ENCODE data around the gene ATG10.
"Not testable (repeated sequence)": the region's sequence is repeated elsewhere in the genome, so short reads cannot be mapped to it uniquely, and the experiment has no call there.

The ATG10 gene

GRCh38 chr5:81995407-81995806 lies 23.6 kb downstream of the ATG10 start:
- TF ChIP-seq FOXK2 (IDR thresholded peaks at IDR 0.05) (no peak), ZNF384 (IDR thresholded peaks at IDR 0.05) (no peak), ELF4 (IDR thresholded peaks at IDR 0.05) (no peak), CTBP1 (IDR thresholded peaks at IDR 0.05; ENCODE audit: borderline replicate concordance) (no peak), ARNT (IDR thresholded peaks at IDR 0.05) (no peak), SUZ12 (IDR thresholded peaks at IDR 0.05) (no peak), SP1 (IDR thresholded peaks at IDR 0.05) (no peak), LEF1 (IDR thresholded peaks at IDR 0.05; ENCODE audit: borderline replicate concordance) (no peak), FOXA1 (IDR thresholded peaks at IDR 0.05) (no peak), PKNOX1 (IDR thresholded peaks at IDR 0.05) (no peak), TARDBP (IDR thresholded peaks at IDR 0.05) (no peak), HDGF (IDR thresholded peaks at IDR 0.05; ENCODE audit: borderline replicate concordance) (no peak), FOXM1 (IDR thresholded peaks at IDR 0.05; ENCODE audit: borderline replicate concordance) (no peak)
- POLR2A ChIA-PET = no interaction called here
- DNase-seq (ENCODE audit: extremely low spot score) = no peak
- CTCF ChIA-PET = no interaction called here

- CTCF ChIA-PET = interaction anchor here (0.6 to 1.1 kb wide), 2 partner anchors 25 to 103 kb away, joined by 3 to 7 read pairs; no protein-coding TSS in a partner anchor
- POLR2A ChIA-PET = no interaction called here
- DNase-seq (ENCODE audit: extremely low spot score) = no peak
- no peak for TF ChIP-seq ARNT (IDR thresholded peaks at IDR 0.05)
- no peak for TF ChIP-seq FOXA1 (IDR thresholded peaks at IDR 0.05)
- TF ChIP-seq ZNF384 (IDR thresholded peaks at IDR 0.05) = no peak
- no peak for TF ChIP-seq L3MBTL2 (conservative IDR thresholded peaks at IDR 0.05)
- TF ChIP-seq NFRKB (IDR thresholded peaks at IDR 0.05) = no peak
These were observed 32.7 kb downstream of the ATG10 start for GRCh38 chr5:82004511-82004910.

- POLR2A ChIA-PET; DNase-seq (ENCODE audit: extremely low spot score); CTCF ChIA-PET: not testable (repeated sequence)
These were observed 38.0 kb downstream of the ATG10 start for GRCh38 chr5:82009869-82010268.

GRCh38 chr5:82010696-82011095 lies 38.9 kb downstream of the ATG10 start:
- ChIA-PET POLR2A (interaction anchor here (1.0 kb wide), 1 partner anchor 40 kb away, joined by 3 read pairs; no protein-coding TSS in a partner anchor), CTCF (no interaction called here)
- no peak for TF ChIP-seq HDGF (IDR thresholded peaks at IDR 0.05; ENCODE audit: borderline replicate concordance)
- no peak for TF ChIP-seq BHLHE40 (IDR thresholded peaks at IDR 0.05; ENCODE audit: borderline replicate concordance)
- TF ChIP-seq LEF1 (IDR thresholded peaks at IDR 0.05; ENCODE audit: borderline replicate concordance) = no peak
- no peak for TF ChIP-seq SP1 (IDR thresholded peaks at IDR 0.05)
- TF ChIP-seq SUZ12 (IDR thresholded peaks at IDR 0.05) = no peak
- TF ChIP-seq FOXK2 (IDR thresholded peaks at IDR 0.05) = no peak
- TF ChIP-seq CTBP1 (IDR thresholded peaks at IDR 0.05; ENCODE audit: borderline replicate concordance) = no peak
- TF ChIP-seq ARNT (IDR thresholded peaks at IDR 0.05) = no peak
- no peak for TF ChIP-seq L3MBTL2 (conservative IDR thresholded peaks at IDR 0.05)
- no peak for TF ChIP-seq FOXA1 (IDR thresholded peaks at IDR 0.05)
- TF ChIP-seq ELF4 (IDR thresholded peaks at IDR 0.05) = no peak
- no peak for TF ChIP-seq FOXM1 (IDR thresholded peaks at IDR 0.05; ENCODE audit: borderline replicate concordance)
- TF ChIP-seq PKNOX1 (IDR thresholded peaks at IDR 0.05) = no peak
- no peak for TF ChIP-seq TARDBP (IDR thresholded peaks at IDR 0.05)
- no peak for TF ChIP-seq NFRKB (IDR thresholded peaks at IDR 0.05)
- no peak for TF ChIP-seq ZNF384 (IDR thresholded peaks at IDR 0.05)
- no peak for DNase-seq (ENCODE audit: extremely low spot score)

DNA sequence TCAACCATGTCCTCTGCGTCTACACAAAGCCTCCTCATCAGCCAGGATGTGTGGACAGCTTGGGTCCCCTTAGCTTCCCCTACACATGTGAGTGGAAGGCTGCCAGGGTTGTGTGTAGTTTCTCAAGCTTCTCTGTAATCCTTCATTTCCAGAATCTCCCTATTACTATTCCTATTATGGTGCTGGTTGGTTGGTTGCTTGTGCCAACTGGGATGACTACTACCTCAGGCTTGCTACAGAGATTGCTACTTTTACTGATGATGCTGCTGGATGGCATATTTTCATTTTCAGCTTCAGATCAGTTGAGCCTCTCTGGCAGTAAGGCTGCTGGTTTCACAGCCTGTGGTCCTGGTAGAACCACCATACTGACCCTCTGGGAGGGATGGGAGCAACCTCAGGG lies 39.9 kb downstream of the ATG10 start:
- TF ChIP-seq FOXM1 (IDR thresholded peaks at IDR 0.05; ENCODE audit: borderline replicate concordance) (no peak), FOXK2 (IDR thresholded peaks at IDR 0.05) (no peak), ELF4 (IDR thresholded peaks at IDR 0.05) (no peak), ARNT (IDR thresholded peaks at IDR 0.05) (no peak), FOXA1 (IDR thresholded peaks at IDR 0.05) (no peak), NFRKB (IDR thresholded peaks at IDR 0.05) (no peak), L3MBTL2 (conservative IDR thresholded peaks at IDR 0.05) (no peak), PKNOX1 (IDR thresholded peaks at IDR 0.05) (no peak), CTBP1 (IDR thresholded peaks at IDR 0.05; ENCODE audit: borderline replicate concordance) (no peak), TARDBP (IDR thresholded peaks at IDR 0.05) (no peak), SP1 (IDR thresholded peaks at IDR 0.05) (no peak), LEF1 (IDR thresholded peaks at IDR 0.05; ENCODE audit: borderline replicate concordance) (no peak), BHLHE40 (IDR thresholded peaks at IDR 0.05; ENCODE audit: borderline replicate concordance) (no peak), HDGF (IDR thresholded peaks at IDR 0.05; ENCODE audit: borderline replicate concordance) (no peak), SUZ12 (IDR thresholded peaks at IDR 0.05) (no peak)
- ChIA-PET POLR2A (no interaction called here), CTCF (interaction anchor here (1.0 kb wide), 1 partner anchor 16 kb away, joined by 3 read pairs; no protein-coding TSS in a partner anchor)
- DNase-seq (ENCODE audit: extremely low spot score) = no peak

- CTCF ChIA-PET; DNase-seq (ENCODE audit: extremely low spot score); POLR2A ChIA-PET: not testable (repeated sequence)
These were observed 42.8 kb downstream of the ATG10 start for GRCh38 chr5:82014644-82015043.

GRCh38 chr5:82018462-82018861 lies 46.6 kb downstream of the ATG10 start:
- ChIA-PET CTCF (no interaction called here), POLR2A (no interaction called here)
- DNase-seq (ENCODE audit: extremely low spot score) = no peak
- TF ChIP-seq BHLHE40 (IDR thresholded peaks at IDR 0.05; ENCODE audit: borderline replicate concordance) = no peak
- no peak for TF ChIP-seq CTBP1 (IDR thresholded peaks at IDR 0.05; ENCODE audit: borderline replicate concordance)
- no peak for TF ChIP-seq PKNOX1 (IDR thresholded peaks at IDR 0.05)
- TF ChIP-seq ARNT (IDR thresholded peaks at IDR 0.05) = no peak
- TF ChIP-seq ELF4 (IDR thresholded peaks at IDR 0.05) = no peak
- TF ChIP-seq FOXA1 (IDR thresholded peaks at IDR 0.05) = no peak
- TF ChIP-seq LEF1 (IDR thresholded peaks at IDR 0.05; ENCODE audit: borderline replicate concordance) = no peak
- no peak for TF ChIP-seq L3MBTL2 (conservative IDR thresholded peaks at IDR 0.05)
- TF ChIP-seq TARDBP (IDR thresholded peaks at IDR 0.05) = no peak

All from HEK293T (cell line).